Testis (tissue), 2 donors: ENCODE data around the gene PCLAF.

ENCODE experiments used
- CTCF ChIP-seq, 3 experiments: fragments of 450-650 bp in 2 of 3; fragments of 200-600 bp in 1 of 3; sonication (generic) in 1 of 3; IDR thresholded peaks; one replicate each; pipeline ENCODE4 v1.5.1; 2016 to 2019; ENCODE audit warnings: antibody characterized with exemption in 3 of 3, mild to moderate bottlenecking in 2 of 3, moderate library complexity in 1 of 3
- POLR2A ChIP-seq: fragments of 450-650 bp; IDR thresholded peaks from one replicate; pipeline ENCODE4 v1.6.1; 2017; ENCODE audit warnings: antibody characterized with exemption, mild to moderate bottlenecking, moderate library complexity

- TF ChIP-seq POLR2A (no peak), CTCF (IDR thresholded peaks at IDR 0.05) (peak in 1 of 3 experiments; percentile 27)
Observed at GRCh38 chr15:64426845-64427465, 45.7 kb upstream of the PCLAF start.
